Activated CD8-positive, alpha-beta memory T cell treated with anti-CD3 and anti-CD28 coated beads for 1 hour (primary cell): ENCODE measurements around the gene MPST.
A peak's percentile ranks its signal among the peaks of the same experiment; 100 is the strongest.

ENCODE experiments used
- DNase-seq, 2 donors: peaks; one replicate each; pipeline ENCODE4 v3.0.0-alpha.2; 2020; ENCODE audit warnings: low read depth in 1 of 2; ENCODE audit errors: extremely low read depth in 1 of 2

Gene MPST

DNA sequence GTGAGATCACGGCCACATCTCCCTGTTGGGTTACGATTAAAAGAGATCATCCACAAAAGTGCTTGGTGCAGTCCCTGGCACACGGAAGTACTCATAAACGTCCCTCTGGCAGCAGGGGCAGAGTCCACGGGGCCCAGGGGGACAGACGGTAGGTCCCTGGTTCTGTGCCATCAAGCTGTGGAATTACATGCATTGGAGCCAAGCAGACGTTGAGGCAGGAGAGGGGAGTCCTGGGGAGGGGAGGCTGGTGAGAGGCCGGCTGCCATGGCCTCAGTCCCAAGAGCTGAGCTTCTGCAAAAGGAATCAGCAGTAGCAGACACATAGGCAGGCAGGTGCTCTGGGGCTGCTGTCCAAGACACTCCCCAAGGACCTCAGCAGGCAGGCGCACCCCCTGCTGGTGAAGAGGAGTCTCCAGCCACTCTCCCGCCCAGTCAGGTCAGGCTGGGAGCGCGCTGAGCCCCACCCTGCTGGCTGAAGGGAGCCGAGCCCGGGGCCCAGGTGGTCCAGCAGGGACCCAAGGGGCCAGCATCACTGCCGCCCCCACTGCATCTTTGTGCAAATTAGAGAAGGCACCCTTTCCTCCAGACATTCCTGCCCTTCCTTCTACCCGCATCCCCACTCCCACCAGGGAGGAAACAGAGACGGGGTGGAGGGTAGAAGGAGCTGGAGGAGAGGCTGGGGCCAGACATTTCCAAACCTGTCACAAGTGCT, 24.4 kb downstream of the MPST start:
- no peak for DNase-seq

DNA sequence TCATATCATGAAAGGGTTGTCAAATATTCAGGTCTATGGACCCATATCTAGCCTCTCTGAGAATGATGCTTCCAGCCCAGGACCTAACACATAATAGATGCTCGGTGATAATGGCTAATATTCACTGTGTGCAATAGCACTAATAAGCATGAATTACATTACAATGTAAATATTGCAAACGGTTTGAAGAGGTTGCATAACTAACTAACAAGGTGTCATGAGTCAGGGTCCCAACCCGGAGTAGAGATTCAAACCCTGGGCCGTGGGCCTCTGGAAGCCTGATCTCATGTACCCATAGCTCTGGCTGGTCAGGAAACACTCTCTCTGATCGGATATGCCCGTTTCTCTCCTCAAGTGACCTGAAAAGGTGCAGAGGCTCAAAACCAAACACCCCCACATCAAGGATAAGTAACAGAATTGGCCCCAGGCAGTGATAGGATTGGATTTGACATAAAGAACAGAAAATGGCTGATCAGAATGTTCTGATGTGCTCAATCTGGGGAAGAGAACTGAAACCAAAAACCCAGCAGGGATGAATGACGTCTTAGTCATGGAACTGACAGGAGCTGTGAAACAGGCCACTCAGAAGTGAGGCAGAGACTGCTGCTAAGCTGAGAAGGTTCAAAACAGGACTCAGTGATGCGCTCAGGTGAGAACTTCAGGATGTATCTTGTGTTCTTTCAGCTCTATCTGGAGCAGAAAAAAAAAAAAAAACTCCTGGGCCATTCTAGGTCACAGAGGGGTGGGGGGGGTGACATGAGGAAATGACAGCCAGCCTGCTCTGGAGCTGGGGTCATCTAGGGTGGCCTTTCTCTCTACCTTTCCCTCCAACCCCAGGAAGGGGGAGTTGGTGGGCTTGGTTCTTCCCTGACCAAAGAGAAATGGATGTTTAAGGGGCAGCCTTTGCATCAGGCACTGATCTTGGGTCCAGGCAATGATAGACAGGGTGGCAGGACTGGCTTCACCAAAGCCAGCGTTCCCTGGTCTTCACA, 25.4 kb downstream of the MPST start:
- no peak for DNase-seq

DNA sequence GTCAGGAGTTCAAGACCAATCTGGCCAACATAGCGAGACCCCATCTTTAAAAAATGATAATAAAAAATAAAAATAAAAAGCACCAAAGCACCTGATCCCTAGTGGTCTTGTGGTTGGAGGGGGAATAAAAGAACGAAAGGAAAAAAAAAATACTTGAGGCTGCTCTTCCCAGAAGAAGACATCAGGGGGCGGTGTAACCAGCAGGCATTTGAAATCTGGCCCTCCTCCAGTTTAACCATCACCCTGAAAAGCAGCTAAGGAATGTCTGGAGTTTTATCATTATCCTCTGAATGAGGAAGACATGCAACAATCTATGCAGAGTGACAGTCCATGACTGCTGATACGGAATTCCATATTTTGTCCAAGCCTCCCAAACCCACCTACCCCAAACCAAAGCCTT, 26.4 kb downstream of the MPST start:
- DNase-seq: no peak

DNA sequence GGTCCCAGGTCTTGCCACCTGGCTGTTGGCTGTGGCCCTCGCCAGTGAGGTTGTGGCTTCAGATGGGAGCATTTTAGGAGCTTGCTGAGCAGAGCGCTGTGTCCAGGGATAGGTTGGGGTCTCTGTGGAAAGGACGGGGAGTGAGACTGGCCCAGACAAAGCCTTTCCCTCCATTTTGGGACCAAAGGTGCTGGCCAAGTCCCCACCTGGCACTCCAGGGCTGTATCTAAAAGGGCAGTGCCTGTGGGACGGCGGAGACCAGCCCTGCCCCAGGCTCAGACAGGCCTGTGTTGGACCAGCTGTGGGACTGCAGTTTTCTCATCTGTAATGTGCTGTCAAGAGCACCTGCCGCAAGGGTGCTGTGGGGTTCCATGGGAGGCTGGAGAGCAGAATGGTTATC, 27.0 kb downstream of the MPST start:
- DNase-seq: no peak

- DNase-seq: no peak
These were observed 27.5 kb downstream of the MPST start for GRCh38 chr22:37047006-37047405.

GRCh38 chr22:37048133-37048532, 28.6 kb downstream of the MPST start:
- DNase-seq: no peak

GRCh38 chr22:37049224-37049623, 29.7 kb downstream of the MPST start:
- DNase-seq: no peak

DNA sequence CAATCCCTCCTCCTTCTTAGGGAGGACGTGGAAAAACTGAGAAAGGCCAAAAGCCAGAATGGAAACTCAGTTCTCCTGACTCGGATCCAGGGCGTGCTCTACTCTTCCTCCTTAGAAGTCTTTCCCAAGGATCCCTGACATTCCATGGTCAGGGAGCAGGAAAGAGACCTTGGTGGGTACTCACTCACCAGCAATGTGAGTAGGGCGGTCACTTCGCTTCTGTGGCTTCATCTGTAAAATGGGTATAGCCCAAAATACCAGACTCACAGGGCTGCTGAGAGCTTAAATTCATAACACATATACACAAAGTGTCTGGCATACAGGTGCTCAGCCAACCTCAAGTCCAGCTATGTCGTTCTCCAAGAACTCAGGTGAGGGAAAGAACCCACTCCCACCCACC, 31.4 kb downstream of the MPST start:
- no peak for DNase-seq

DNA sequence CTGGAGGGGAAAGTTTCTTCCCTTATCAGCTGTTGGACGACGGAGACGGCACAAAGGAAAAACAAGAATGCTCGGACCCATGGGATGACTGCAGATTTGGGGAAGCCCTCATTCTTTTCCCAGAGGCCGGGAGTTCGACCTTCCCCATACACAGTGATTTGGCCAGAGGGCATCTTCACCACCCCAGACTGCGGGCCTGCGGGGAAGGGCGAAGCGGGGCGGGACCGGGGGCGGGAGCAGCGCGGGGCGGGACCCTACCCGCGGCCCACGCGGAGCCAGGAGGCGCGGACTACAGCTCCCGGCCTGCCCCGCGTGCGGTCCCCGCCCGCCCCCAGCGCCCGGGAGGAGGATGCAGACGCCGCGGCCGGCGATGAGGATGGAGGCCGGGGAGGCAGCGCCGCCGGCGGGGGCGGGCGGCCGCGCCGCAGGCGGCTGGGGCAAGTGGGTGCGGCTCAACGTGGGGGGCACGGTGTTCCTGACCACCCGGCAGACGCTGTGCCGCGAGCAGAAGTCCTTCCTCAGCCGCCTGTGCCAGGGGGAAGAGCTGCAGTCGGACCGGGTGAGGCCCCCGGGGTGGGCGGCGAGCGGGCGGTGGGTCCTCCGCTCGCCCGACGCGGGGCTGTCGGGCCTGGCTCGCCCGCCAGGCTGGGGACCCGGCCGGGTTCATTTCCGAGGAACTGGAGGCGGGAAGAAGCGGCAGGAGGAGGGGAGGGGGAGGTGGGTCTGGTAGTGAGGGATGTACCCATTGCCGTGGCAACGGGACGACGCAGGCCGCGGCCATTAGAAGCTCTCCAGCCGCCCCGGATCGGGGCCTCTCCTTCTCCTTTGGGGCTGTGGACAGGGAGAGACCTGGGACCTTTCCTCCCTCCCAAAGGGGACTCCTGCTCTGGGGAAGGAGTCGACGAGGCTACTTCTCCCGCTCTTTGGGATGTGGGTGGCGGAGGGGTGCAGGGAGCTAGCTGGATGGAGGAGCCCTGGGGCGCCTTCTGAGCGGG, 32.1 kb downstream of the MPST start, which contains the start of gene KCTD17:
Gene KCTD17, plus strand, starts transcription at position 352 of the 995 bp plus-strand sequence. Its CDS starts 19 bp downstream, at position 371.
- DNase-seq: peak; percentile 34 to 66

- no peak for DNase-seq
These were observed 33.1 kb downstream of the MPST start for GRCh38 chr22:37052386-37053309.

DNA sequence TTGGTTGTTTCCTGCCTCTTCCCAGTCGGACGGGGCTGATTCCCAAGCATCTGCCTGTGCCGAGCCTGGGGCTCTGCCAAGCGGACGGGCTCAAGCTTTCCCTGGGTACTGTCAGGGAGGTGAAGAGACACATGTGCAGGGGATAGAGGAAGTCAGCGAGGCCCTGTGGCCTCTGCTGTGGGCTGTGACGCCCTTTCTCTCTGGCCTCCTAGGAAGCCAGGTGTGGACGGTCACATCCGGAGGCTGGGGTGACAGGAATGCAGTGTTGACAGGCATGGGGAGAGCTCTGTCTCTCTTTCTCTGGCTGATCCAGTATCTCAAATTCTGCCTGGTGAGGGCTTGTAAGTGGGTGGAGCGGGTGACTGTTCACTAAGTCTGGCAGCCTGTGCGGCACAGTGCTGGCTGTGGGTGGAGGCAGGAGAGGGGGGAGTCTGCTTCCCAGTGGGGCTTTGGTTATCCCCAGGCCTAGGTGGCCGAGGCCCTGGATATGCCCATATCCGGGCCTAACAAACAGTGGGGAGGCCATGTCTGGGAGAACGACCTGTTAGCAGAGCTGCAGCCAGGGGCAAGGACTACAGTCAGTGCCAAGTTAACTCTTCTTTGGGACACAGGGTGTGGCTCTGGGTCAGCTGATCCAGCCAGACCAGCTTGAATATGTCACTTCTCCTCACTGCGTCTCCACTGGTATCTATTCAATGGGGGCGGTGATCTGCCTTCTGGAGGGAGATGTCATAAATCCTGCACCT, 33.9 kb downstream of the MPST start:
- no peak for DNase-seq

DNA sequence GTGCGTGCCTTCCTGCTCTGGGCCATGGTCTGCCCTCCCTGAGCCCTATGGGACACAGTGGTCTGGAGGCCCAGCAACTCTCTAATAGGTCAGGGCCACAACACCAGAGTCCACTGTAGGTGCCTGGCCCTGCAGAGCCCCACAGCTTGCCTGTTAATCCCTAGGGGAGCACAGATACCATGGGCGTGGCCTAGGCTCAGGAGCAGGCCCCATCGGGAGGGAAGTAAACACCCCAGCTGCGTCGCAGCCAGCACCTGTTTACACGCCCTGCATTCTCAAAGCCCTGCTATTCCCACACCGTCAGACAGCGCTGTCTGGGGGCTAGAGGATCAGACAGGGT, 34.5 kb downstream of the MPST start:
- DNase-seq: no peak

GRCh38 chr22:37054600-37055365, 35.2 kb downstream of the MPST start:
- DNase-seq: no peak

GRCh38 chr22:37056246-37056645, 36.7 kb downstream of the MPST start:
- no peak for DNase-seq

- no peak for DNase-seq
These were observed 37.7 kb downstream of the MPST start for GRCh38 chr22:37057226-37057625.

- DNase-seq: no peak
These were observed 38.4 kb downstream of the MPST start for GRCh38 chr22:37057796-37058510.

DNA sequence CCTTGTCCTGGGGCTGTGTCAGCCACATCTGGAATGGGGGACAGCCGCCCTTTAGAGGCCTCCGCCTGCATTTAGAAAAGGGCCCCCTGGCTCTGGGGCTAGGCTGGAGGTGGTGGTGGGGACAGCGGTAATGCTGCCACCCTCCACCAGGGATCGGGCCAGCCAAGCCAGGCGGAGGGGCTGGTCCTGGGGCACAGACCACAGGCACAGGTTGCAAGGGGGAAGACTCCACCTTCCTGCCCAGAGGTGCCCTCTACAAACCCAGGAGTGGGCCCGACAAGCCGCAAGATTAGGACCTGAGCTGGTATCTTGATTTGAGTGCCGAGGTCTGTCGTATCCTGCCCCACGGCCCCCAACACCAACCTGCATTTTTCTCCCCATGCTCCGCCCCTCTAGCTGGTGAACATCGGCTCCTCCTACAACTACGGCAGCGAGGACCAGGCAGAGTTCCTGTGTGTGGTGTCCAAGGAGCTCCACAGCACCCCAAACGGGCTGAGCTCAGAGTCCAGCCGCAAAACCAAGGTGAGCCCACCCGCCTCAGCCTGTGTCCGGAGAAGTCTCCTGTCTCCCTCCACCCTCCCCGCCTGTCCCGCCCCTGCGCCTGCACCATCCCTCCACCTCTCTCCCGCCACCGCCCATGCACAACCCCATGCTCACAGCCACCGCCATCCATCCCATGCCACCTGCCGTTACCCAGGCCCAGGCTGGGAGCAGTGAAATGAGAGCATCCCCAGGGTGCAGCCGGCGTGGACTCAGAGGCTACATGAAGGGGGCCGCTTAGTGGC, 39.6 kb downstream of the MPST start:
- no peak for DNase-seq
